Loucy (cell line): ENCODE results near the gene ITGA11.

Source experiments
- CTCF ChIP-seq: fragments of 200-600 bp; sonication (generic); conservative IDR thresholded peaks from 2 replicates; pipeline ENCODE4 v1.5.1; 2014; ENCODE audit warnings: mild to moderate bottlenecking, antibody characterized with exemption, low read length
- EZH2phosphoT487 ChIP-seq: fragments of 200-600 bp; IDR thresholded peaks from 2 replicates; pipeline ENCODE4 v1.6.1; 2018; ENCODE audit warnings: antibody characterized with exemption, mild to moderate bottlenecking, moderate library complexity, borderline replicate concordance

GRCh38 chr15:68410466-68411342 lies 21.3 kb downstream of the ITGA11 start:
- no peak for TF ChIP-seq CTCF
- no peak for TF ChIP-seq EZH2phosphoT487
